ENCODE measurements around the gene KRT85.

The KRT85 gene

DNA sequence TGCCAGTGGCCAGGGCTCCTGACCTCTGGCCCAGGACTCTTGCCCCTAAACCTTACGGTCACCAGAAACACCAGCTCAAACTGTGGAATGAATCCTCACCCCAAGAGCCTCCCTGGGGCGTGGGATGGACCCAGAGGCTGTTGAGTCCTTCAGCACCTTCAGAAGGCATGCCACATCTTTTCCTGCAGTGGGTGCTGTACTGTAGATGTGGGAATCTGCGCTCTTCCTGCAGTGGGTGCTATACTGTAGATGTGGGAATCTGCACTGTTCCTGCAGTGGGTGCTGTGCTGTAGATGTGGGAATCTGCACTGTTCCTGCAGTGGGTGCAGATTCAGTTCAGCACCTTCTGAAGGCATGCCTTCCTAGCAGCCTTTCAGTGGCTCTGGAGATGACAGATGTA, 37.7 kb upstream of the KRT85 start:
- Histone ChIP-seq H3K4me1 (ENCODE audit: control insufficient read depth in 1 of 2, insufficient read depth in 2 of 2, low read length in 2 of 2) (no peaks in the 10 kb centered on the region), H3K27ac (ENCODE audit: low read length) (no peak overlapping the region), H3K27me3 (ENCODE audit: low read depth, low read length) (no peaks in the 10 kb centered on the region), H3K4me3 (ENCODE audit: low read depth in 1 of 2, low read length in 2 of 2) (no peak overlapping the region), H3K36me3 (ENCODE audit: control insufficient read depth in 1 of 2, insufficient read depth in 2 of 2, low read length in 2 of 2) (no peaks in the 10 kb centered on the region), H3K9me3 (ENCODE audit: control insufficient read depth in 1 of 2, low read length in 2 of 2) (no peaks in the 10 kb centered on the region)

DNA sequence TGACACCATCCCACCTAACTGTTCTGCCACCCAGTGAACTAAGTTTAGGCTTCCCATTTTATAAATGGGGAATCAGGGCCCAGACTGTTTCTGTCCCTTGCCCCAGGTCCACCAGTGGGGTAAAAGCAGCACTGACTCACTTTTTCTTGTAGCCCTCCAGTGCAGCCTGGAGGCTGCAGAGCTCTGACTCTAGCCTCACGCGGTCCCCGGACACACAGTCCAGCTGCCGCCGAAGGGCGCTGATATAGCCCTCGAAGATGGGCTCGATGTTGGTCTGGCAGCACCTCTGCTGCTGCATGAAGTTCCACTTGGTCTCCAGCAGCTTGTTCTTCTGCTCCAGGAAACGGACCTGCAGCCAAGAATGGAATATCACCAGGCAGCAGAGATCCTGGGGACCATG, 36.3 kb upstream of the KRT85 start:
- no peaks in the 10 kb centered on the region for H3K36me3 ChIP-seq (ENCODE audit: control insufficient read depth in 1 of 2, insufficient read depth in 2 of 2, low read length in 2 of 2)
- no peaks in the 10 kb centered on the region for H3K27me3 ChIP-seq (ENCODE audit: low read depth, low read length)
- H3K4me1 ChIP-seq (ENCODE audit: control insufficient read depth in 1 of 2, insufficient read depth in 2 of 2, low read length in 2 of 2), result no peaks in the 10 kb centered on the region

DNA sequence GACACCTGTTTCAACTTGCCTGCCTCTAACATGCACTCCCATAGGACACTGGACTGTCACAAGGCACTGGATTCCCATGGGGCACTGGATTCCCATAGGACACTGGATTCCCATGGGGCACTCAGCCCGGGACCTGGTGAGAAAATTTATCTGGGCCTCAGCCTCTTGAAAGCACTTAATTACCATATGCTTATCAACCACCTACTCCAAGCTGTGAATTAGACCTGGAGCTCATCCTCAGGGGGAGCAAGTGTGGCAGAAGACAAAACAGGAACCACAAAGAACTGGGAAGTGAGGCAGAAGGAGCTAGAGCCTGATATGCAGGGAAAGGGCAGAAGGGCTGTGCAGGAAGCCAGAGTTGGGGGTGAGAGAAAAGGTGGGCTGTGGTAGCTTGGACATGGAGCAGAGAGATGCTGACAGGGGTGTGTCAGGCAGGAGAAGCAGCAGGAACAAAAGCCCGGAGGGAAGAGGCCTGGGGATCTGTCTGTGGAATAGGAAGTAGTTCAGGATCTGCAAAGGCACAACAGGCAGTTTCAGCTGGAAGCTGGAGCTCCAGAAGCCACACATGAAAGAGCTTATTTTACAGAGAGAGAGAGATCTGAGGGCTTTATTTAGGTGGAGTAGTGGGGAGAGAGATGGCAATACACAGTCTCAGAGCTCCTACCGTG, 35.7 kb upstream of the KRT85 start:
- Histone ChIP-seq H3K4me3 (ENCODE audit: low read depth in 1 of 2, low read length in 2 of 2) (no peak overlapping the region), H3K27ac (ENCODE audit: low read length) (no peak overlapping the region), H3K27me3 (ENCODE audit: low read depth, low read length) (no peaks in the 10 kb centered on the region), H3K9me3 (ENCODE audit: control insufficient read depth in 1 of 2, low read length in 2 of 2) (no peaks in the 10 kb centered on the region), H3K4me1 (ENCODE audit: control insufficient read depth in 1 of 2, insufficient read depth in 2 of 2, low read length in 2 of 2) (no peaks in the 10 kb centered on the region), H3K36me3 (ENCODE audit: control insufficient read depth in 1 of 2, insufficient read depth in 2 of 2, low read length in 2 of 2) (no peaks in the 10 kb centered on the region)

More for the DNA sequence above, 36.3 kb upstream of the KRT85 start:
- H3K9me3 ChIP-seq (ENCODE audit: control insufficient read depth in 1 of 2, low read length in 2 of 2), result no peaks in the 10 kb centered on the region
- H3K4me3 ChIP-seq (ENCODE audit: low read depth in 1 of 2, low read length in 2 of 2), result no peak overlapping the region
- H3K27ac ChIP-seq (ENCODE audit: low read length), result no peak overlapping the region

DNA sequence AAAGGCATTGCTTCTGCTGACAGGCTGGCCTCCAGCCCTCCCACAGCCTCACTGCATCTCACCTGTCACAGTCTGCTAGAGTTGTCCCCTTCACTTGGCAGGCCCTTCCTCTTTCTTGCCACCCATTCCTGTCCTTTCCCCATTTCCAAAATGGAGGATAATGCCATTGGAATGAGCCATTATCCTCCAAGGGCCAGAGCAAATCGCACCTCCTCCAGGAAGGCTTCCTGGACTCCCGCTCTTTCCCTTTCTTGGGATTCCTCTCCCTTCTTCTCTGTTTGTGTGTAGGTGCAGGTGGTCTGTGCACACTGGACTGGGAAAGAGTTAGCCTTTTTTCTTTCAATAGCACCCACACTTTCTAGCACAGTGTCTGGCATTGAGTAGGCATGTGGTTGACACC, 35.1 kb upstream of the KRT85 start:
- Histone ChIP-seq H3K4me3 (ENCODE audit: low read depth in 1 of 2, low read length in 2 of 2) (no peak overlapping the region), H3K4me1 (ENCODE audit: control insufficient read depth in 1 of 2, insufficient read depth in 2 of 2, low read length in 2 of 2) (no peaks in the 10 kb centered on the region), H3K9me3 (ENCODE audit: control insufficient read depth in 1 of 2, low read length in 2 of 2) (no peaks in the 10 kb centered on the region), H3K27ac (ENCODE audit: low read length) (no peak overlapping the region), H3K36me3 (ENCODE audit: control insufficient read depth in 1 of 2, insufficient read depth in 2 of 2, low read length in 2 of 2) (no peaks in the 10 kb centered on the region), H3K27me3 (ENCODE audit: low read depth, low read length) (no peaks in the 10 kb centered on the region)

DNA sequence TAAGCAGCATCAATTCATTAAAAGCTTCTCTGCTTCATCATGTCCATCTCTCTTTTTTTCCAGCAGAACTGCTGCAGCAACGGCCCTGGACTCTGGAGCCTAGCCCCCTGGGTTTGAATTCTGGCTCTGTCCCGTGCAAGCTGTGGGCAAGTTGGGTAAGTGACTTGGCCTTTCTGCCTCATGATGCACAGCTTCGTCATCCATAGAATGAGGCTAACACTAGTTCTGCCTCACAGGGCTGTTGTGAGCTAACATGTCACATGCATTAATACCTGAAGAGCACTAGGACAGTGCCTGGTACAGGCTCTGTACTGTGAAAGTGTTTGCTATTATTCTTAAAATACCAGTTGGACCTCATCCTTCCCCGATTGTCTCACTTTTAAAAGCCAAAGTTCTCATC, 34.6 kb upstream of the KRT85 start:
- no peaks in the 10 kb centered on the region for H3K27me3 ChIP-seq (ENCODE audit: low read depth, low read length)
- H3K4me3 ChIP-seq (ENCODE audit: low read depth in 1 of 2, low read length in 2 of 2), result no peak overlapping the region
- no peak overlapping the region for H3K27ac ChIP-seq (ENCODE audit: low read length)
- H3K9me3 ChIP-seq (ENCODE audit: control insufficient read depth in 1 of 2, low read length in 2 of 2), result no peaks in the 10 kb centered on the region
- no peaks in the 10 kb centered on the region for H3K36me3 ChIP-seq (ENCODE audit: control insufficient read depth in 1 of 2, insufficient read depth in 2 of 2, low read length in 2 of 2)
- no peaks in the 10 kb centered on the region for H3K4me1 ChIP-seq (ENCODE audit: control insufficient read depth in 1 of 2, insufficient read depth in 2 of 2, low read length in 2 of 2)

DNA sequence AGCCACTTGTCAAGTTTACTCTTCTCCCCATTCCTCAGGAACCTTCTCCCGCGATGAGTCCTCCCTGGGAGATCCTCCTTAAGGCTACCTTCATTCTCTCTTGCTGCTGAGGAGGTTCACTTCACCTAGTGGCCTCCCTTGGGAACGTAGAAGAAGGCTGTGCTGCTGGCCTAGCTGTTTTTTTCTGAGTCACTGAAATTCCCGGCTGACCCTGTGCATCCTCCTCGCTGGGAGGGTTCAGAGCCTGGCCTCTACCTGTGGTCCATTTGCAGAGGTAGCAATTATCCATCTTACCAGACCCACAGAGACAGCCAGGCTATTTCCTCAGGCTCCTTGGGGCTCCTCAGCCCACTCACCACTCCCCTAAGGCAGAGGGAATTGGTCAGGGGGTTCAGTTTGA, 34.2 kb upstream of the KRT85 start:
- Histone ChIP-seq H3K9me3 (ENCODE audit: control insufficient read depth in 1 of 2, low read length in 2 of 2) (no peaks in the 10 kb centered on the region), H3K27ac (ENCODE audit: low read length) (no peak overlapping the region), H3K27me3 (ENCODE audit: low read depth, low read length) (no peaks in the 10 kb centered on the region), H3K4me1 (ENCODE audit: control insufficient read depth in 1 of 2, insufficient read depth in 2 of 2, low read length in 2 of 2) (no peaks in the 10 kb centered on the region), H3K4me3 (ENCODE audit: low read depth in 1 of 2, low read length in 2 of 2) (no peak overlapping the region), H3K36me3 (ENCODE audit: control insufficient read depth in 1 of 2, insufficient read depth in 2 of 2, low read length in 2 of 2) (no peaks in the 10 kb centered on the region)

DNA sequence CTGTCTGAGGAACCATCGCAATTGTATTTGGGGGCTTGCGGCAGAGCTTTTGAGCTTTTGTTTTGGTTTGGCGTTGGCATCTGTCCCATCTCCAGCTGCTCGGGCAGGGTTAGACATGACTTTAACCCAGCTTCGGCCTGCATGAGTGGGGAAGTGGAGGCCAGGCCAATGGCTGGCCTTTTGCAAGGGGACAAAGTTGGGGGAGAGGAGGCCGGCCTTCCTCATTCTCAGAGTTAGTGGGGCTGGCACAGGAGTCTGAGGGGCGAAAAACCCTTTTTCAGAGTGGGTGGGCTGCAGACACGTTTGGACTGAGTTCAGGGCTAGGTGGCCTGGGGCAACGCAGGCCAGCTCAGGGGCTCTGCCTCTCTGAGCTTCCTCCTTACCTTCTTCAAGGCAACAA, 33.6 kb upstream of the KRT85 start:
- H3K27me3 ChIP-seq (ENCODE audit: low read depth, low read length), result no peaks in the 10 kb centered on the region
- no peak overlapping the region for H3K4me3 ChIP-seq (ENCODE audit: low read depth in 1 of 2, low read length in 2 of 2)
- H3K36me3 ChIP-seq (ENCODE audit: control insufficient read depth in 1 of 2, insufficient read depth in 2 of 2, low read length in 2 of 2), result no peaks in the 10 kb centered on the region
- H3K9me3 ChIP-seq (ENCODE audit: control insufficient read depth in 1 of 2, low read length in 2 of 2), result no peaks in the 10 kb centered on the region
- no peak overlapping the region for H3K27ac ChIP-seq (ENCODE audit: low read length)
- H3K4me1 ChIP-seq (ENCODE audit: control insufficient read depth in 1 of 2, insufficient read depth in 2 of 2, low read length in 2 of 2), result no peaks in the 10 kb centered on the region

DNA sequence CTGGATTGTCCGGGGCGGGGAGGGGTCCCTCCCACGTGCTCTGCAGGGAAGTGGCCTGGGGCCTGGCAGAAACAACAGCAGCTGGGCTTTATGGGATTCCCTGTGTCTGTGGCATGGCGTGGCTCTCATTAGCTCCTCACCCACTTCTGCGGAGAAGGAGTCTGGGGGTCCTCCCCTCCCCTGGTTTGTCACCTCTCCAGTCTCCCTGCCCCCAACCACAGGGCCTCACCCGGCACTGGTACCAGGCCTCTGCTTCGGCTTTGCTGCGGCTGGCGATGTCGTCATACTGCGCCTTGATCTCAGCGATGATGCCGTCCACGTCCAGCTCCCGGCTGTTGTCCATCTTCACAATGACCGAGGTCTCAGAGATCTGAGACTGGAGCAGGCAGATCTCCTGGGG, 32.5 kb upstream of the KRT85 start:
- Histone ChIP-seq H3K9me3 (ENCODE audit: control insufficient read depth in 1 of 2, low read length in 2 of 2) (no peaks in the 10 kb centered on the region), H3K36me3 (ENCODE audit: control insufficient read depth in 1 of 2, insufficient read depth in 2 of 2, low read length in 2 of 2) (no peaks in the 10 kb centered on the region), H3K4me1 (ENCODE audit: control insufficient read depth in 1 of 2, insufficient read depth in 2 of 2, low read length in 2 of 2) (no peaks in the 10 kb centered on the region), H3K27ac (ENCODE audit: low read length) (no peak overlapping the region), H3K4me3 (ENCODE audit: low read depth in 1 of 2, low read length in 2 of 2) (no peak overlapping the region), H3K27me3 (ENCODE audit: low read depth, low read length) (no peaks in the 10 kb centered on the region)

DNA sequence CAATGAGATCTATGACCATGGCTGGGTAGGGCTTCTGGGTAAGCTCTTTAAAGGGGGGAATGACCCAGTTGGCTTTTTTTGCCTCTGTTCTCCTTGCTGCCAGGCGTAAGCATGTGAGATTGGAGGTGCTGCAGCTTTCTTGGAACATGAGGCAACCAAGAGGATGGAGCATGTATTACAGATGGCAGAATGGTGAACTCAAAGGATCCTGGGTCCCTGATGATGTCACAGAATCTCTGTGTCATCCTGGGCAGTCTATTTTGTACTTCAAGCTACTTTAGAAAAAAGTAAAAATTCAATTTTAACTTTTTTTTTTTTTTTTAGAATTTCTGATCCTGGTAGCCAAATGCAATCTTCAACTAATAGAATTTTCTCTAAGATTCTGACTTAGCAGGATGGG, 30.9 kb upstream of the KRT85 start:
- Histone ChIP-seq H3K4me1 (ENCODE audit: control insufficient read depth in 1 of 2, insufficient read depth in 2 of 2, low read length in 2 of 2) (no peaks in the 10 kb centered on the region), H3K9me3 (ENCODE audit: control insufficient read depth in 1 of 2, low read length in 2 of 2) (no peaks in the 10 kb centered on the region), H3K27ac (ENCODE audit: low read length) (no peak overlapping the region), H3K27me3 (ENCODE audit: low read depth, low read length) (no peaks in the 10 kb centered on the region), H3K4me3 (ENCODE audit: low read depth in 1 of 2, low read length in 2 of 2) (no peak overlapping the region), H3K36me3 (ENCODE audit: control insufficient read depth in 1 of 2, insufficient read depth in 2 of 2, low read length in 2 of 2) (no peaks in the 10 kb centered on the region)

DNA sequence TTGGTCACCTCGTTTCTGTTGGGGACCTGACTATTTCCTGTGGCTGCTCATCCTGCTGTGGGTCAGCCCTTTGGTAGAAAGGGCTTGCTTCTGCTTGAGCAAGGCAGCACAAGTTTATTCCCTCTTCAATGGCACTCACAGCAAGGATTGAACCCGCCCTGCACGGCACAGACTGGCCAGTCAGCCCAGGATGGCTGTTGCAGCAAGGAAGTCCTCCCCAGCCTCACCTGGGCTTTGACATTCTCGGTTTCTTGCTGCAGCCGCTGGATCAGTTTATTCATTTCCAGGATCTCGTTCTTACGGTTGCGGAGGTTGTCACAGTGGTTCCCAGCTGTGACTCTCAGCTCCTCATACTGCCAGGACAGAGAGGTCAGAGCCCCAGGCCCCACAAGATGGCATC, 29.4 kb upstream of the KRT85 start:
- no peak overlapping the region for H3K4me3 ChIP-seq (ENCODE audit: low read depth in 1 of 2, low read length in 2 of 2)
- H3K27ac ChIP-seq (ENCODE audit: low read length), result no peak overlapping the region
- H3K27me3 ChIP-seq (ENCODE audit: low read depth, low read length), result no peaks in the 10 kb centered on the region
- no peaks in the 10 kb centered on the region for H3K4me1 ChIP-seq (ENCODE audit: control insufficient read depth in 1 of 2, insufficient read depth in 2 of 2, low read length in 2 of 2)
- H3K36me3 ChIP-seq (ENCODE audit: control insufficient read depth in 1 of 2, insufficient read depth in 2 of 2, low read length in 2 of 2), result no peaks in the 10 kb centered on the region
- H3K9me3 ChIP-seq (ENCODE audit: control insufficient read depth in 1 of 2, low read length in 2 of 2), result no peaks in the 10 kb centered on the region

DNA sequence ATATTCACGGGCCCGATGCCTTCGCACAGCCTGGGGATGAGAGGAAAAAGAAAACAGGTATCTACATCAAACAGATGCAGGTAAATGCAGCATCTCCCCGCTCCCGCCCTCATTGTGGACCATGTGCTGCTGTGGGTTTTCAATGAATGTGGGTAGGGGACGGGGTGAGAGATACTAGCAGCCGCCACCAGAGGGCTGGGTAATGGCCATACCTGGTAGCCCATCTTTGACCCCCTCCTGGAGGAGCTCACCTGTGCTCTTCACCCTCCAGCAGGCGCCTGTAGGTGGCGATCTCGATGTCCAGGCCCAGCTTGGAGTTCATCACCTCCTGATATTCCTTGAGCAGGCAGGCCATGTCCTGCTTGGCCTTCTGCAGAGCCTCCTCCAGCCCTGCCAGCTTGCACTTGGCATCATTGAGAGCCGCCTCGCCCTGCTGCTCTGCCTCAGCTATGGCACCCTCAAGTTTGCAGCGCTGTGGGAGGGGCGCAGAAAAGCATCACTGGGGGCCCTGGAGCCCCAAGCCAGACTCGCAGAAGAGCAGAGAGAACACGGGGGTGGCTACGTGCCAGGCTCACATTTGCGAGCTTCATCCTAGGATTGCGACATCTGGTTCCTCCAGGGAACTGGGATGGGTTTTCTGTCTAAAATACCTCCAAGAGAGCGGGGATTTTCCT, 28.6 kb upstream of the KRT85 start:
- Histone ChIP-seq H3K4me3 (ENCODE audit: low read depth in 1 of 2, low read length in 2 of 2) (no peak overlapping the region), H3K27me3 (ENCODE audit: low read depth, low read length) (no peaks in the 10 kb centered on the region), H3K9me3 (ENCODE audit: control insufficient read depth in 1 of 2, low read length in 2 of 2) (no peaks in the 10 kb centered on the region), H3K27ac (ENCODE audit: low read length) (no peak overlapping the region), H3K4me1 (ENCODE audit: control insufficient read depth in 1 of 2, insufficient read depth in 2 of 2, low read length in 2 of 2) (no peaks in the 10 kb centered on the region), H3K36me3 (ENCODE audit: control insufficient read depth in 1 of 2, insufficient read depth in 2 of 2, low read length in 2 of 2) (no peaks in the 10 kb centered on the region)

DNA sequence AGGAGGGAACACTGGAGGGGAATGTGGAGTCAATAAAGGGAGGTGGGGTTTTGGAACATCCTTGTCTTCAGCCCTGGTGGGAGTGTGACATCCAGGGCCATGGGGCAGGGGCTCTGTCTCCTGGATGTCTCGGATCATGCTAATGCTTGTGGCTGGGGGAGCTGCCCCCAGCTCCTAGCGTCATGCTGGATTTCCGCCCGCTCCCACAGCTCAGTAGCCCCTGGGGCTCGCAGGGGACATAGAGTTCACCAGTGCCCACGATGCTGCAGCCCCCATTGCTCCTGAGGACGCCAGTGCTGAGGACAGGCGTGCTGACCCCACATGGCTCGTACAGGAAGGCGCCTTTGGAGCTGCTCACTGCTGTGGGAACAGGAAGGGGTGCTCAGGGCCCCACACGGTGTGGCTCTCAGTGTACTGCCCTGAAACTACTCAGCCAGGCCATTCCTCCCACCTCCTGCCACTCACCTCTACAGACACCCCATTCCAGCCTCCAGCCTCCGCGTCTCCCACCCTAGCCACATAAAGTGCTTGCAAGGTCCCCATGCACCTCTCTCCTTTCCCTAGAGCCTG, 27.6 kb upstream of the KRT85 start:
- Histone ChIP-seq H3K4me1 (ENCODE audit: control insufficient read depth in 1 of 2, insufficient read depth in 2 of 2, low read length in 2 of 2) (no peaks in the 10 kb centered on the region), H3K4me3 (ENCODE audit: low read depth in 1 of 2, low read length in 2 of 2) (no peak overlapping the region), H3K36me3 (ENCODE audit: control insufficient read depth in 1 of 2, insufficient read depth in 2 of 2, low read length in 2 of 2) (no peaks in the 10 kb centered on the region), H3K9me3 (ENCODE audit: control insufficient read depth in 1 of 2, low read length in 2 of 2) (no peaks in the 10 kb centered on the region), H3K27me3 (ENCODE audit: low read depth, low read length) (no peaks in the 10 kb centered on the region), H3K27ac (ENCODE audit: low read length) (no peak overlapping the region)
